Adipocyte (in vitro differentiated cells): Measurements from ENCODE around the gene DNAJC22.

ENCODE experiments used
- DNase-seq: peaks from one replicate; pipeline ENCODE4 v3.0.0-alpha.2; 2015; ENCODE audit warnings: low read depth
- H3K27me3 ChIP-seq: replicated peaks from 2 replicates; pipeline ENCODE4 v1.7.0; 2013; ENCODE audit warnings: mild to moderate bottlenecking, low read length, moderate library complexity; ENCODE audit not compliant: control insufficient read depth, insufficient read depth
- H3K36me3 ChIP-seq: 2 replicates; pipeline ENCODE4 v1.7.0; 2013; ENCODE audit warnings: low read length, mild to moderate bottlenecking, moderate library complexity; ENCODE audit not compliant: control insufficient read depth, insufficient read depth, severe bottlenecking
- H3K4me1 ChIP-seq: 2 replicates; pipeline ENCODE4 v1.7.0; 2013; ENCODE audit warnings: mild to moderate bottlenecking, low read length, moderate library complexity; ENCODE audit not compliant: control insufficient read depth, insufficient read depth
- H3K4me3 ChIP-seq: 2 replicates; pipeline ENCODE4 v1.7.0; 2013; ENCODE audit warnings: mild to moderate bottlenecking, low read length, moderate library complexity
- H3K9ac ChIP-seq: 2 replicates; pipeline ENCODE4 v1.7.0; 2013; ENCODE audit warnings: mild to moderate bottlenecking, low read length, moderate library complexity
- H3K9me3 ChIP-seq: 2 replicates; pipeline ENCODE4 v1.7.0; 2013; ENCODE audit warnings: mild to moderate bottlenecking, low read length, moderate library complexity; ENCODE audit not compliant: control insufficient read depth

The DNAJC22 gene

DNA sequence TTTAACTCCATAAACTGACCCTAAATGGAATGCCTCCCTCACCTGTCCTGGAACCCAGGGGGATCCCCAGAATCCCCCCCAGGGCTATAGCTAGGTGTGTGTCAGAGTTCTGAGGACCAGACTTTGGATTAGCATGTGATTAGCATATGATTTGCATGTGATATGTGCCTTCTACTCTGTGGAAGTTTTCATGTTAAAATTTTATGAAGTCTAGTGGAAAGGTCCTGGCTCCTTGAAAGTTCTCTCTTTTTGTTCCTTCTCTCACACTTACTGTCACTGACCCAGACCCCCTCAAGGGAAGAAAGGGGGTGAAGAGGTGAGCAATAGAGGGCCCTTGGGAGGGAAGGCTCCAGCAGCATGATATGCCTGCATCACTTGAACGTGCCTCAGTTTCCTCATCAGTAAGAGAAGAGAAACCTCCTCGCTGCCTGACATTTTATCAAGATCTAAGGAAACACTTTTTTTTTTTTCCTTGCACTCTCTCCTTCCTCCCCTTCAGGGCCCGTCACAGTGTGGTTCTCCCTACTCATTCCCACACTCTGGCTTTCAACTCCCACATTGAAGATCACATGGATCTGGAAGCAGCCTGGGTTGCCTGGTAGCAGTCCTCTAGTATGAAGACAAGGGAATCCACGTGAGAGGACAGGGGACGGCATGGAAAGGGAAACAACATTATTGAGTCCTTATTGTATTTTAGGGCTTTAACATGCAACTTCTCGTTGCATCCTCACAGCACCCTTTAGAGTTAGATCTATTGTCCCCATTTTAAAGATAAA lies 6.4 kb upstream of the DNAJC22 start:
- Histone ChIP-seq H3K9me3 (no peaks in the 10 kb centered on the region), H3K9ac (no peak overlapping the region), H3K27me3 (peaks cover 77% of the 10 kb centered on the region), H3K4me3 (no peak overlapping the region), H3K4me1 (peaks cover 4% of the 10 kb centered on the region), H3K36me3 (no peaks in the 10 kb centered on the region)
- DNase-seq: no peak

DNA sequence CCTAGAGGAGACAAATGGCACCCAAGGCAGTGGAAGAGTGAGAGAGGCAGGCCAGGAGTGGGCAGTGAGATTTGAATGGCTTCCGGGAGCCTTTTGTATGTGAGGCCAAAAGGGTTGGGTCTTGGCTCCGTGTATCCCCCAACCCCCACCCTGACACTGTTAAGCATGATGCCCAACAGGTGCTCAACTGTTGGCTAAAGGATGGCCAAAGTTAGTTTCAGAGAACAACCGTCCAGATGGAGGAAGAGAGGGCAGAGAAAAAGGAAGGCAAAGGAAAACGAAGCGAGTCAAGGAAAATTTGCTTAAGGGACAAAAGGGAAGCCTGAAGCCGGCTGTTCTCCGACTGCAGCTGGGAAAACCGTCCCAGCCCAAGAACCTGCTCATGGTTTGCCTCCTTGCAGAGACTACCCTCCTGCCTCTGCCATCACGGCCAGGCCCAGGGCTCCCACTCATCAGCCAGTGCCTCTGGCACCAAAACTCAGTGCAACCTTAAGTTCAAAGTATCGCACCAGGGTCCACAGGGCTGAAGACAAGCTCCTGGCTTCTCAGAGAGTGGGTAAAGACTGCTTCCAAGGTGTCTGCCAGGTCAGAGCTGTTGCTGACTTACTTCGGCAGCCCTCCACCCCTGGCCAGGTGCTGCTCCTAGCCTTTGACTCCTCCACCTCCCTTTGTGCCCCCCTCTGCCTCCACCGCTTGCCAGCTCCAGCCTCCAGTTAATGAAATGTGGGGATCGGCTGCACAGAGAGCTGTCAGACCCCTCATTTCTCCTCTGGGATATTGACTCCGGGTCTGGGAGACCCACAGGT lies 5.5 kb upstream of the DNAJC22 start:
- no peak for DNase-seq
- no peaks in the 10 kb centered on the region for H3K9me3 ChIP-seq
- H3K4me3 ChIP-seq: no peak overlapping the region
- no peaks in the 10 kb centered on the region for H3K36me3 ChIP-seq
- H3K4me1 ChIP-seq: peaks cover 10% of the 10 kb centered on the region
- peaks cover 68% of the 10 kb centered on the region for H3K27me3 ChIP-seq
- H3K9ac ChIP-seq: no peak overlapping the region

DNA sequence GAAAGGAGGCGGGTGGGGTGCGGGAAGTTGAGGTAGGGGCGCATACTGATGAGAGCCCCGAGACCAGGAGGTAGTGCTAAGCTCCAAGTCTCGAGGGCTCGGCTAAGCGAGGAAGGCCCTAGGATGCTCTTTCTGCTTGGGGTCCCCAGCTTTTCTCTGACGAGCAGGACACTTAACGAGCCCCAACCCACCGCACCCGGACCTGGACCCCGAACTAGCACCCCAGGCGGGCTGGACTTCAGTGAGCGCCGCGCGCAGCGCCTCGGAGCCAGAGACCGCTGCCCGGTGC lies 5.0 kb upstream of the DNAJC22 start:
- Histone ChIP-seq H3K27me3 (peaks cover 67% of the 10 kb centered on the region), H3K9ac (no peak overlapping the region), H3K36me3 (no peaks in the 10 kb centered on the region), H3K4me3 (no peak overlapping the region), H3K4me1 (peaks cover 14% of the 10 kb centered on the region), H3K9me3 (no peaks in the 10 kb centered on the region)
- no peak for DNase-seq

DNA sequence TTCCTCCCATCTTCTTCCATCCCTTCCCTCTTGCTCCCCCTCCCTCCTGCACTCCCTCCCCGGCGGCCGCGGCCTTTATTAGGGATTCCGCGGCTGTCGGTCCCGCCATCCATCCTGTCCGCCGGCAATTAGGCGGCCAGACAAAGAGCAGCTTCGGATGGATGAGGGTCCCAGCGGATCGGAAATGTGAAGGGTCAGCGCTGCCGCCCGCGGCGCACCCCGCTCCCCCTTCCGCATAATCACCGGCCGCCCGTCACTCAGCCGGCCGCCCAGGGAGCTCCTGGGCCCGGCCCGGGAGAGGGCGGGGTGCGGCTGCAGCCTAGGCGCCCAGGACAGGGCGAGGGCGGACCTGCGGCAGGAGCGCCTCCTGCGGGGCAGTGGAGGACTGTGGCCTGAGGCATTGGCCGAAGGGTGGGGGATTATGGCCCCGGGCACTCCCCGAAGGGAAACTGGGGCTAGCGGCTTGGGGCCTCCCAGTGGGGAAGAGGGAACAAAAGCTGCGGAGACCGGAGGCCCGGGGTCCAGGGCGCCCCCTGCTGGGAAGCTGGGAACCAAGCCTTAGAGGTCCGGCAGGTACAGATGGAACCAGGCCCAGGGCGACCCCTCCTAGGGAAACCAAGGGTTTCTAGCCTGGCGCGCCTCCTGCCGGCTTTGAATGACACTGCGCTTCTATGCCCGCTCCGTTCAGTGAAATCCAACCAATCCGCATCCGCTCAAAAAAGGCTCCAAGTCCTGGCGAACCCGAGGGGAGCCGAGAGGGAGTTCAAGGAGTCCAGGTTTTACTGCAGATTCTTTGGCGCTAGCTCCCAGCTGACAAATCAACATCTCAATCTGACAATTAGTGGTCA lies 4.4 kb upstream of the DNAJC22 start:
- no peaks in the 10 kb centered on the region for H3K36me3 ChIP-seq
- H3K9me3 ChIP-seq: no peaks in the 10 kb centered on the region
- H3K4me1 ChIP-seq: peaks cover 19% of the 10 kb centered on the region
- peak; percentile 88 for DNase-seq
- no peak overlapping the region for H3K9ac ChIP-seq
- H3K27me3 ChIP-seq: peaks cover 69% of the 10 kb centered on the region
- peak overlapping the region; percentile 37 for H3K4me3 ChIP-seq

DNA sequence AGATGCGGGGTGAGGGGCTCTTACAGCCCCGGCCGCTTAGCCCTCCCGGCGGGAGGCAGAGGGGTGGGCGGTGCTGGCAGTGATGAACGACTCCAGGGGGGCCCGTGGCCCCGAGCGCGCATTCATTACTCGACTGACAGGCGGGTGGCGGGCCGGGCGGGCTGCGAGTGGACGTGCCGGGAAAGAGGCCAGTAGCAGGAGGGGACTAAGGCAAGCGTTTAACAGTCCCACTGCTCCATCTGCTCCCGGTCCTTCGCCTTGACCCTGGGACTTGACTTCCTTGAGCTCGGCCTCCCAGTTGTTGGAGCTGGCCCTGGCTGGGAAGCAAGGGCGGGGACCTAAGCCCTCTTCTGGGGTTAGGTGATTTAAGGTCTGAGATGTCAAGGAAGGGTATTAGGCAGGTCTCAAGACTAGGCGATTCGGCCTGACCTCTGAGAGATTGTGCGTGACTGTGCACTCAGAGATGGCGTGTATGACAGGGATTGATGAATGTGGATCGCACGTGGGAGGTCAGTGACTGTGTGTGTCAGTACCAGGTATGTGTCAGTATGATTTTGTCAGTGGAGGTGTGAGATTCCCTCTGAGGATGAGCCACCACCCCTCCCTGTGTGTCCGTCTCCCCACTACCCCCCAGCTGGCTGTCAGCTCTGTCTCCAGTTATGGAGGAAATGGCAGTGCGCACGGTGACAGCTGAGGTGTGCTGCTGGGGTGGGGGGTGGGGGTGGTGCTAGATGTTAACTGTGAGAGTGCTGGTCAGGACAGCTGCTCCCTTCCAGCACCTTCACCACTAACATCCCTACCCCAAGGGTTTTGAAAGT lies 3.6 kb upstream of the DNAJC22 start:
- peak; percentile 32 for DNase-seq
- Histone ChIP-seq H3K27me3 (peaks cover 63% of the 10 kb centered on the region), H3K9ac (no peak overlapping the region), H3K9me3 (no peaks in the 10 kb centered on the region), H3K4me3 (peak overlapping the region; percentile 37), H3K36me3 (no peaks in the 10 kb centered on the region), H3K4me1 (peaks cover 27% of the 10 kb centered on the region)

DNA sequence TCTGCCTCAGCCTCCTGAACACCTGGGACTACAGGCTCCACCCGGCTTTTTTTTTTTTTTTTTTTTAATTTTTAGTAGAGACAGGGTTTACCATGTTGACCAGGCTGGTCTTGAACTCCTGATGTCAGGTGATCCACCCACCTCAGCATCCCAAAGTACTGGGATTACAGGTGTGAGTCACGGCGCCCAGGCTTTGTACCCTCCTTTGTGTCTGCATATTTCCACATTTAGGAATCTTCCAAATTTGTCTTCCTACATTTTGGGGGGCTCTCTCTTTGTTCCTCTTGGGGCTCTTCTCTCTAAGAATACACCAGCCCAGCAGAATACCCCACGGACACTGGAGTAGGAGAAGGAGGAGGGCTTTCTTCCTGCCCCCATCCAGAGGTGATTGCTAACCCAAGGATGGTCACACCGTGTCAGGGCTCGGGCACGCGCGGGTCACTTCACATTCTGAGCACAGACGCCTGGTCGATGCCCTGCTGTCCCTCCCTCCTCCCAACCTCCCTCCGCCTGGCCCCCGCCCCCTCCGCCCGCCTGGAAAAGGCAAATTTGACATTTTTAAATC lies 2.1 kb upstream of the DNAJC22 start:
- Histone ChIP-seq H3K9me3 (no peaks in the 10 kb centered on the region), H3K9ac (no peak overlapping the region), H3K27me3 (peaks cover 55% of the 10 kb centered on the region), H3K4me3 (no peak overlapping the region), H3K36me3 (no peaks in the 10 kb centered on the region), H3K4me1 (peaks cover 27% of the 10 kb centered on the region)
- DNase-seq: no peak

DNA sequence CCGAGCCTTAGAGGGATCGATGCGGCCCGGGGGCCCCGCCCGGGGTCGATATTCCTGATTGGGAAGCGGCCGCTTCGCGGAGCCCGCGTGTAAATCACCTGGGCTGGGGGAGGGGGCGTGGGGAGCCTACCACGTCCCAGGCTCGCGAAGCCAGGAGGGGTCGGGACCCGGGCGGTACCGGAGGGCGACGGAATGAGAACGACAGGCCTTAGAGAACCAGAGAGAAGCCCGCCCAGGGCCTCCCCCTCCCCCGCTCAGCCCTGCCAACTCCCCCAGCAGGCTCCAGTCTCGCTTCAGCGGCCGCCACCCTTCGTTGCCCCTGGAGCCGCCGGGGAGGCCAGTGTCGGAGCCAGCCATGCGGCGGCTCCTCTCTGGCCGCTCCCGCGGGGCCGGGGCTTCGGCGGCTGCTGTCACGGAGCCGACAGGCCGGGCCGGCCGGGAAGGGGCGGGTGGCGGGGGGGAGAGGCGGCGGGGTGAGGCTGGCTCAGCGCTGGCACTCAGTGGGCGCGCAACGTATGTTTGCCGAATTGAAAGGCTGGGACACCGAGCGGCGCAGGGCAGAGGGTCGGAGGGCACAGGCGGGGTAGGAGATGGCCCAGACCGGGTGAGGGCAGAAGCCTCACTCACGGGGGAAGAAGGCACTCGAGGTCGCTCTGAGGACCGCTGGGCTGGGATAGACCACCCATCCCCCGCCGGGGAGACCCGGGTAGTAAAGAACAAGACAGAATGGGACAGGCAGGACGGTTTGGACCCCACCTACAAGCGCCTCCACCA lies 1.4 kb upstream of the DNAJC22 start:
- peaks cover 27% of the 10 kb centered on the region for H3K4me1 ChIP-seq

DNA sequence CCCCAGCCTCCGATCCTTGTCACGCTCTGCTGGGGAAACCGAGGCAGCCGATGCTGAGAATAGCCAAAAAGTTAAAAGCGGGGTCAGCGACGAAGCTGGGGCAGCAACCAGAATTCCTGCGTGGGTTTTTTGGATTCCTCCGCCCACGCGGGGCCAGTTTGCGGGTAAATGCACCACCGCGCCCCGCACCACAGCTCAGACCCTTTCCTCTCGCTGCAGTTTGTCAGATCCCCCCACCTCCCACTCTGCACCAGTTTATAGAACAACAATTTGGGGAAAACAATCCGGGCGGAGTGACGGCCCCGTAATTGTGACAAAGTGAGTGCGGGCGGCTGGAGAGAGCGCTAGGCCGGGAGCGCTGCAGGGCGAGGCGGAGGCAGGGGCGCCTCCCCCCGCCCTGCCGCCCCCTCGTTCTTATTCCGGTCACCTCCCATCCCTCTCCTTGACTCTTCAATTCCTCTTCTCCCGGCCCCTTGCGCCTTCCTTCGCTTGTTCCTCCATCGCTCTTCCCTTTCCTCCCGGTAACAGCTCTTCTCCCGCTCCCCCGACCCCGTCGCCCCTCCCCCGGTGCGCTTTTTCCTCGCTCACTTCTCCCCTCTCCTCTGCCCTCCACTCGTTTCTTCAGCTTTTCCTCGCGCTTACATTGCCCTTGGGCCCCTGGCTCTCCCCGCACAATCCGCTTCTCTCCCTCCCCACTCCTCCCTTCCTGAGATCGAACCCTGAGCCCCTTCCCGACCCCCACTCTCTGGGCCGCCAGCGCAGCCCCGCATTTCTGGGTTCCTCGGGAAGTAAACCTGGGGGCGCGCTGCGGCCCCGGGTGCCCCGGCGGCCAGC lies 646 bp upstream of the DNAJC22 start:
- no peak overlapping the region for H3K9ac ChIP-seq
- DNase-seq: peak; percentile 22
- no peaks in the 10 kb centered on the region for H3K36me3 ChIP-seq
- peaks cover 27% of the 10 kb centered on the region for H3K4me1 ChIP-seq
- H3K27me3 ChIP-seq: peaks cover 44% of the 10 kb centered on the region
- peak overlapping the region; percentile 70 for H3K4me3 ChIP-seq
- no peaks in the 10 kb centered on the region for H3K9me3 ChIP-seq

More for the DNA sequence above, 1.4 kb upstream of the DNAJC22 start:
- Histone ChIP-seq H3K27me3 (peaks cover 52% of the 10 kb centered on the region), H3K4me3 (peak overlapping the region; percentile 70), H3K9ac (no peak overlapping the region), H3K9me3 (no peaks in the 10 kb centered on the region), H3K36me3 (no peaks in the 10 kb centered on the region)
- DNase-seq: peak; percentile 66

DNA sequence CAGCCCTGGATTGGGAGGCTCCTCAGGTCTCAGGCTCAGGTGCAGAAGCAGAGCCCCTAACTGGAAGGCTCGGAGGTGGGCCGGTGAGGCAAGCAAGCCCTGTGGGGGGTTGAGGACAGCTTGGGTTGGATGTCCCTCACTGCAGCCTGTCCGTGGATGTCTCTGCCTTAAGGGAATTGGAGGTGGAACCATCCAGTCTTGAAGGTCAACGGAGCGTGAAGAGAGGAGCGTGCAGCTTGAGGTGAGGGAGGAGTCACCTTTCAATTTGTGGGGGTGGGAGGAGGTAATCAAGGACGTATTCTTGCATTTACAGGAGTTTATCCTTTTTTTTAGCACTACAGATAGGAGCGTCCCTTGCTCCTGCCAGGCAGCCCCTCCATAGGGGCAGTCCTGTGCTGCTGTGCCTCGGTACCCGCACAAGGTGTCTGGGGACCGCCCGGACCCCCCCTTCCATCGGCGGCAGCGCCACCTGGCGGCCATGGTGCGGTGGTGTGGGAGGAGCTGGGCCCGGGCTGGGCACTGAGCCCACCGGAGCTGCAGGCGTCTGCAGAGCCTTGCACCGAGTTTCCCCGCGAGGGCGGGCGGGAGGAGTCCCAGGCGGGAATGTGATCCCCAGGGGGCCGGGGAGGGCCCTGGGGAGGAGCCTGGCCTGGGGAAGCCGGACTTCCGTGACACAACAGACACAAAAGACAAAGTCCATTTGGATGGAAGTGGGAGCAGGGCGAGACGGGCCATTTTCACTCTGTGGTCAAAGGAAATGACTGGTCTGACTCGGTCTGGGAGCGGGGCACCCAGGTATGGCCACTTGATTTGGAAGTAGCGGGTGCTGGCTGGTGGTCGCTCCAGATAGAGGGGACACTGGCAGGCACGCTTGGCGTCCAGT lies 864 bp downstream of the DNAJC22 start:
- Histone ChIP-seq H3K4me1 (peaks cover 26% of the 10 kb centered on the region), H3K36me3 (no peaks in the 10 kb centered on the region), H3K9me3 (no peaks in the 10 kb centered on the region), H3K4me3 (peak overlapping the region; percentile 68), H3K9ac (no peak overlapping the region), H3K27me3 (peaks cover 29% of the 10 kb centered on the region)
- peak; percentile 86 for DNase-seq
